ENCODE data around the gene TBX15. TPM values are rescaled to one million over a fixed set of nuclear protein-coding genes. Genes with fewer than 3 reads are reported as not detected.

The TBX15 gene
- total and polyA plus RNA-seq, 2 experiments from 2014 or later, result 38.7 to 41.7 TPM

GRCh38 chr1:119007339-119007669 is 19.2 kb upstream of the TBX15 start:
- 94 to 99% methylated on average over 16 to 22 of the region's 22 CpGs for WGBS, 2 experiments (ENCODE audit: low coverage in 1 of 2, low lambda C conversion rate in 2 of 2, missing lambda C conversion rate in 2 of 2)
- TF ChIP-seq EZH2phosphoT487 (IDR thresholded peaks at IDR 0.05; ENCODE audit: insufficient read depth, low read depth), result no peak
- TF ChIP-seq EZH2 (IDR thresholded peaks at IDR 0.05; ENCODE audit: insufficient read depth, poor library complexity, severe bottlenecking), result no peak
- in situ Hi-C loops (cut with MboI), result no loop called here

GRCh38 chr1:119006406-119007279 is 18.5 kb upstream of the TBX15 start:
- Histone ChIP-seq H3K27ac (no peak overlapping the region), H3K4me3 (0 out of 2 replicates have a peak overlapping the region, but pooled peaks have one; percentile 13), H3K27me3 (replicated peaks; ENCODE audit: insufficient read depth) (0 out of 2 replicates have a peak, but pooled peaks cover 7% of the 10 kb centered on the region), H3K9ac (no peak overlapping the region), H2AFZ (peak overlapping the region; percentile 27; the same call in 1 of the 2 replicates), H3K4me2 (ENCODE audit: unreplicated experiment) (no peak overlapping the region), H3K9me3 (ENCODE audit: low read depth) (no peaks in the 10 kb centered on the region), H3K9me2 (ENCODE audit: insufficient read depth) (no peaks in the 10 kb centered on the region), H3K4me1 (ENCODE audit: insufficient read depth) (peaks cover 23% of the 10 kb centered on the region), H3K36me3 (ENCODE audit: low read depth) (no peaks in the 10 kb centered on the region), H3F3A (ENCODE audit: insufficient read depth) (peaks cover 24% of the 10 kb centered on the region), H3K79me2 (ENCODE audit: insufficient read depth) (no peaks in the 10 kb centered on the region), H4K20me1 (ENCODE audit: insufficient read depth) (no peaks in the 10 kb centered on the region)
- WGBS, 2 experiments (ENCODE audit: low coverage in 1 of 2, low lambda C conversion rate in 2 of 2, missing lambda C conversion rate in 2 of 2), result 29 to 31% methylated on average over 74 to 78 of the region's 81 CpGs
- TF ChIP-seq EZH2phosphoT487 (IDR thresholded peaks at IDR 0.05; ENCODE audit: insufficient read depth, low read depth), result no peak
- no peak for TF ChIP-seq EZH2 (IDR thresholded peaks at IDR 0.05; ENCODE audit: insufficient read depth, poor library complexity, severe bottlenecking)
- in situ Hi-C loops (cut with MboI), result no loop called here
- no peak for DNase-seq

More at GRCh38 chr1:119007339-119007669, 19.2 kb upstream of the TBX15 start:
- Histone ChIP-seq H3K9me3 (ENCODE audit: low read depth) (no peaks in the 10 kb centered on the region), H3F3A (ENCODE audit: insufficient read depth) (peaks cover 24% of the 10 kb centered on the region), H3K4me1 (ENCODE audit: insufficient read depth) (peaks cover 20% of the 10 kb centered on the region), H4K20me1 (ENCODE audit: insufficient read depth) (no peaks in the 10 kb centered on the region), H3K9me2 (ENCODE audit: insufficient read depth) (no peaks in the 10 kb centered on the region), H3K27ac (no peak overlapping the region), H3K9ac (no peak overlapping the region), H3K36me3 (ENCODE audit: low read depth) (no peaks in the 10 kb centered on the region), H3K4me2 (ENCODE audit: unreplicated experiment) (no peak overlapping the region), H2AFZ (no peak overlapping the region), H3K27me3 (replicated peaks; ENCODE audit: insufficient read depth) (0 out of 2 replicates have a peak, but pooled peaks cover 7% of the 10 kb centered on the region), H3K79me2 (ENCODE audit: insufficient read depth) (no peaks in the 10 kb centered on the region), H3K4me3 (no peak overlapping the region)
- no peak for DNase-seq

GRCh38 chr1:119005724-119006405 is 17.7 kb upstream of the TBX15 start:
- Histone ChIP-seq H3K27me3 (replicated peaks; ENCODE audit: insufficient read depth) (0 out of 2 replicates have a peak, but pooled peaks cover 7% of the 10 kb centered on the region), H4K20me1 (ENCODE audit: insufficient read depth) (no peaks in the 10 kb centered on the region), H3K4me2 (ENCODE audit: unreplicated experiment) (no peak overlapping the region), H2AFZ (no peak overlapping the region), H3K4me3 (no peak overlapping the region), H3K79me2 (ENCODE audit: insufficient read depth) (no peaks in the 10 kb centered on the region), H3K9me2 (ENCODE audit: insufficient read depth) (no peaks in the 10 kb centered on the region), H3K9me3 (ENCODE audit: low read depth) (no peaks in the 10 kb centered on the region), H3K9ac (no peak overlapping the region), H3F3A (ENCODE audit: insufficient read depth) (peaks cover 24% of the 10 kb centered on the region), H3K4me1 (ENCODE audit: insufficient read depth) (peaks cover 25% of the 10 kb centered on the region), H3K36me3 (ENCODE audit: low read depth) (no peaks in the 10 kb centered on the region), H3K27ac (no peak overlapping the region)
- no peak for DNase-seq
- TF ChIP-seq EZH2phosphoT487 (IDR thresholded peaks at IDR 0.05; ENCODE audit: insufficient read depth, low read depth) (no peak), EZH2 (IDR thresholded peaks at IDR 0.05; ENCODE audit: insufficient read depth, poor library complexity, severe bottlenecking) (no peak)
- WGBS, 2 experiments (ENCODE audit: low coverage in 1 of 2, low lambda C conversion rate in 2 of 2, missing lambda C conversion rate in 2 of 2), result 95 to 96% methylated on average over 17 of the region's 17 CpGs
- in situ Hi-C loops (cut with MboI), result no loop called here

GRCh38 chr1:119004781-119005180 is 16.6 kb upstream of the TBX15 start:
- TF ChIP-seq EZH2phosphoT487 (IDR thresholded peaks at IDR 0.05; ENCODE audit: insufficient read depth, low read depth) (no peak), EZH2 (IDR thresholded peaks at IDR 0.05; ENCODE audit: insufficient read depth, poor library complexity, severe bottlenecking) (no peak)
- no peak for DNase-seq
- H3K4me1 ChIP-seq (ENCODE audit: insufficient read depth), result peaks cover 19% of the 10 kb centered on the region
- H2AFZ ChIP-seq, result no peak overlapping the region
- H4K20me1 ChIP-seq (ENCODE audit: insufficient read depth), result no peaks in the 10 kb centered on the region
- no peak overlapping the region for H3K27ac ChIP-seq
- no peaks in the 10 kb centered on the region for H3K9me2 ChIP-seq (ENCODE audit: insufficient read depth)
- H3K9ac ChIP-seq, result no peak overlapping the region
- 0 out of 2 replicates have a peak, but pooled peaks cover 7% of the 10 kb centered on the region for H3K27me3 ChIP-seq (replicated peaks; ENCODE audit: insufficient read depth)
- peaks cover 16% of the 10 kb centered on the region for H3F3A ChIP-seq (ENCODE audit: insufficient read depth)
- no peaks in the 10 kb centered on the region for H3K79me2 ChIP-seq (ENCODE audit: insufficient read depth)
- H3K4me3 ChIP-seq, result no peak overlapping the region
- H3K36me3 ChIP-seq (ENCODE audit: low read depth), result no peaks in the 10 kb centered on the region
- H3K4me2 ChIP-seq (ENCODE audit: unreplicated experiment), result no peak overlapping the region
- in situ Hi-C loops (cut with MboI), result no loop called here
- WGBS, 2 experiments (ENCODE audit: low coverage in 1 of 2, low lambda C conversion rate in 2 of 2, missing lambda C conversion rate in 2 of 2), result 94 to 95% methylated on average over 2 of the region's 2 CpGs
- no peaks in the 10 kb centered on the region for H3K9me3 ChIP-seq (ENCODE audit: low read depth)

All from GM23248 (cell line).